LNCAP (cell line): Measurements from ENCODE around the gene SASH1.

Experiments used
- CTCF ChIP-seq: fragments of 450-650 bp; IDR thresholded peaks from 2 replicates; pipeline ENCODE4 v1.5.1; 2017; ENCODE audit warnings: mild to moderate bottlenecking

The SASH1 gene

GRCh38 chr6:148423601-148424270, 81.1 kb downstream of the SASH1 start:
- TF ChIP-seq CTCF: no peak

DNA sequence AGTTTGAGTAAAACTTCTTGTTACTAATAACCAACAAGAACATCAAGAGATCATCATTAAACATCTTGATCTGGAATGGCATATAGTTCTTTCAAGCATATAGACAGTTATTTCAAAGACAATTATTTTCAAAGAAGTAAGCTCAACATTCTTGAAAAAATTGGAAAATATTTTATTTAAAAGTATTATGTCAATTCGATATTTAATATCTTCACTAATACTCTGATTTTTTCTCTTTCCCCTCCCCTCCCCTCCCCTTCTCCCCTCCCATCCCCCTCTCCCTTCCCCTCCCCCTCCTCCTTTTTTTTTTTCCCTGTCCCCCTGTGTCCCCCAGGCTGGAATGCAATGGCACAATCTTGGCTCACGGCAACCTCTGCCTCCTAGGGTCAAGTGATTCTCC, 82.8 kb downstream of the SASH1 start:
- TF ChIP-seq CTCF: no peak

GRCh38 chr6:148426317-148426977, 83.8 kb downstream of the SASH1 start:
- TF ChIP-seq CTCF: no peak

- no peak for TF ChIP-seq CTCF
These were observed 84.7 kb downstream of the SASH1 start for GRCh38 chr6:148427333-148427732.

GRCh38 chr6:148429423-148429822, 86.8 kb downstream of the SASH1 start:
- no peak for TF ChIP-seq CTCF

DNA sequence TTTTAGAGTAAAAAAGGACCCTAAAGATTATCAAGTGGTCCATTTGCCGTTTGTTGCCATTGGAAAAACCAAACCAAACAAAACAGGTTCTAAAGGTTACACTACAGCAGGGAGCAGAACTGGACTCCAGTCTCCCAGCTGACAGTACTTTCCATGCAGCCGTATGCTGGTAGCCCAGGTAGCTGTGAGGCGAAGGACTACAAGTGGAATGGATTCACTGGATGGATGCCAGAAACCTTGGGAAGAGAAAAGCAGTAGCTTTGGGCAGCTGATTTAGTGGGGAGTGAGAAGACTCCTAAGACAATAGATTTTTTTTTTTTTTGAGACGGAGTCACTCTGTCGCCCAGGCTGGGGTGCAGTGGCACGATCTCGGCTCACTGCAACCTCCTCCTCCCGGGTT, 88.3 kb downstream of the SASH1 start:
- TF ChIP-seq CTCF: no peak

DNA sequence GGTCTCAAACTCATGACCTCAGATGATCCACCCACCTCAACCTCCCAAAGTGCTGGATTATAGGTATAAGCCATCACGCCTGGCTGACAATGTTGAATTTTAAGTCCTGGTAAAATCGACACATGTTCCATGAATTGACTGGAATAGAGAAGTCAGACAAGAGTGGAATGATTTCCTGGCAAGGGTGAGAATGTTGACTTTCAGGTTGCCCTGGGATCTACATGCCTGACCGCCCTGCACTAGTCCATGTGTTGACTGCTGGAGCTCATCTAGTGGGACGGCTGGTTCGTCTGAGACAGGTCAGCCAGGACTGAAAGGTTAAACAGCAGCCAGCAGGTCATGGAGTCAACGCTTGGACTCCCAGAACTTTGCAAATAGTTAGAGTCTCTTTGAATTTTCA, 88.8 kb downstream of the SASH1 start:
- no peak for TF ChIP-seq CTCF
